ENCODE data around the gene HTR3C.

- TF ChIP-seq EZH2phosphoT487 (IDR thresholded peaks at IDR 0.05; ENCODE audit: borderline replicate concordance, low read length) (no peak), EZH2 (IDR thresholded peaks at IDR 0.05; ENCODE audit: low read length, unreplicated experiment) (no peak), CTCF (conservative IDR thresholded peaks at IDR 0.05; ENCODE audit: low read depth, low read length) (no peak)
Observed at GRCh38 chr3:184030536-184030935, 22.3 kb upstream of the HTR3C start.

Measured in PC-3 (cell line).